GM12878 (cell line): Measurements from ENCODE around the gene NTM. TPM values are rescaled to one million over a fixed set of nuclear protein-coding genes. Genes with fewer than 3 reads are reported as not detected.

Source experiments
- ATAC-seq: fragments of 200-7000 bp; cut with Tn5 transposase; 3 replicates; pipeline ENCODE4 v1.9.1; 2020; ENCODE audit warnings: mild to moderate bottlenecking, moderate library complexity
- BruUV-seq: library from RNA; stranded (reverse); fragments of 400-500 nt; replicated peaks from 2 replicates; lab custom pipeline; 2021; lab: Mats Ljungman, UMichigan
- CTCF ChIA-PET: fragments of 300-600 bp; sonication (Branson Sonifier 250); formaldehyde crosslinking; extraction: SDS; loops from one replicate; lab custom pipeline; 2021; ENCODE audit warnings: inconsistent platforms; lab: Yijun Ruan, JAX
- POLR2A ChIA-PET: fragments of 350-600 bp; formaldehyde crosslinking; extraction: SDS; loops from one replicate; lab custom pipeline; 2021; ENCODE audit warnings: inconsistent platforms; lab: Charles Lee
- RAD21 ChIA-PET: fragments of 300-600 bp; sonication (Branson Sonifier 250); formaldehyde crosslinking; loops from one replicate; lab custom pipeline; 2023; ENCODE audit warnings: antibody characterized with exemption; ENCODE audit not compliant: unreplicated experiment; lab: Charles Lee
- SMC1A ChIA-PET: fragments of 300-600 bp; sonication (Branson Sonifier 250); formaldehyde crosslinking; loops from one replicate; lab custom pipeline; 2023; ENCODE audit not compliant: unreplicated experiment, uncharacterized antibody; lab: Charles Lee
- DNase-seq: peaks from one replicate; pipeline ENCODE4 v3.0.0-alpha.2; 2011; ENCODE audit warnings: low read depth, low spot score
- FAIRE-seq: peaks from 3 replicates; lab custom pipeline; 2011; peaks lifted over from hg19 to GRCh38; lab: Jason Lieb, UNC
- H2AFZ ChIP-seq: 2 replicates; pipeline ENCODE4 v1.6.0; 2011; ENCODE audit warnings: low read depth, low read length, control low read depth; ENCODE audit not compliant: control insufficient read depth
- H3K27ac ChIP-seq: 2 replicates; pipeline ENCODE4 v1.5.1; 2011; ENCODE audit warnings: control low read depth; ENCODE audit not compliant: control insufficient read depth, insufficient read depth
- H3K27me3 ChIP-seq, 2 experiments: replicated peaks in 1 of 2; 2 replicates each; pipeline versions ENCODE4 v1.6.0 to v1.6.1; 2011; ENCODE audit warnings: low read length in 1 of 2; ENCODE audit not compliant: control insufficient read depth in 2 of 2, insufficient read depth in 2 of 2
- H3K36me3 ChIP-seq, 2 experiments: 2 replicates each; pipeline ENCODE4 v1.5.1; 2011; ENCODE audit warnings: low read length in 1 of 2; ENCODE audit not compliant: control insufficient read depth in 2 of 2, insufficient read depth in 2 of 2
- H3K4me1 ChIP-seq: 2 replicates; pipeline ENCODE4 v1.6.1; 2011; ENCODE audit warnings: mild to moderate bottlenecking, low read length, moderate library complexity, mixed read lengths; ENCODE audit not compliant: control insufficient read depth, insufficient read depth
- H3K4me2 ChIP-seq: 2 replicates; pipeline ENCODE4 v1.6.0; 2011; ENCODE audit warnings: control low read depth; ENCODE audit not compliant: control insufficient read depth, insufficient read depth
- H3K4me3 ChIP-seq: fragments of 200-600 bp; sonication (generic); 2 replicates; pipeline ENCODE4 v1.5.1; 2016
- H3K79me2 ChIP-seq: 2 replicates; pipeline ENCODE4 v1.6.0; 2011; ENCODE audit warnings: low read length; ENCODE audit not compliant: control insufficient read depth, insufficient read depth
- H3K9ac ChIP-seq: 2 replicates; pipeline ENCODE4 v1.8.0; 2011; ENCODE audit warnings: low read length, control low read depth, mixed read lengths; ENCODE audit not compliant: control insufficient read depth, insufficient read depth
- H3K9me3 ChIP-seq: replicated peaks from 3 replicates; pipeline ENCODE4 v1.5.1; 2011; ENCODE audit warnings: mild to moderate bottlenecking, low read length; ENCODE audit not compliant: control insufficient read depth, insufficient read depth
- H4K20me1 ChIP-seq: 2 replicates; pipeline ENCODE4 v1.6.0; 2011; ENCODE audit not compliant: control insufficient read depth, insufficient read depth
- FOXK2 ChIP-seq: fragments of 450-650 bp; IDR thresholded peaks from 2 replicates; pipeline ENCODE4 v1.6.1; 2017; ENCODE audit warnings: mild to moderate bottlenecking, moderate library complexity
- MEF2A ChIP-seq: IDR thresholded peaks from 2 replicates; pipeline ENCODE4 v1.6.1; 2011; ENCODE audit warnings: low read depth, mild to moderate bottlenecking, low read length, moderate library complexity; ENCODE audit not compliant: insufficient read depth
- MYC ChIP-seq: IDR thresholded peaks from 2 replicates; pipeline ENCODE4 v1.6.1; 2011; ENCODE audit warnings: mild to moderate bottlenecking, low read length, moderate library complexity, inconsistent platforms; ENCODE audit not compliant: insufficient read depth, insufficient replicate concordance, insufficient read length, severe bottlenecking
- POLR2AphosphoS2 ChIP-seq: IDR thresholded peaks from 2 replicates; pipeline ENCODE4 v1.6.1; 2011; ENCODE audit warnings: low read depth, mild to moderate bottlenecking, low read length, improper control_type of control experiment, moderate library complexity
- RCOR1 ChIP-seq: conservative IDR thresholded peaks from 2 replicates; pipeline ENCODE4 v1.6.1; 2012; ENCODE audit warnings: low read depth, low read length, improper control_type of control experiment
- SIN3A ChIP-seq: IDR thresholded peaks from 2 replicates; pipeline ENCODE4 v1.6.1; 2012; ENCODE audit warnings: low read depth, low read length, improper control_type of control experiment
- SPI1 ChIP-seq: IDR thresholded peaks from 2 replicates; pipeline ENCODE4 v1.6.1; 2011; ENCODE audit warnings: low read depth, mild to moderate bottlenecking, low read length, moderate library complexity, borderline replicate concordance; ENCODE audit not compliant: insufficient read depth
- WGBS: methylation state at CpG from one replicate; pipeline ENCODE4 v1.1.6; 2016; ENCODE audit warnings: low lambda C conversion rate; ENCODE audit not compliant: insufficient replicate concordance, insufficient coverage; ENCODE audit errors: missing lambda C conversion rate; 5-methylcytosine and 5-hydroxymethylcytosine counted together
- in situ Hi-C: fragments of 300-500 bp; cut with MboI; formaldehyde crosslinking; loops from 9 replicates; pipeline ENCODE4 v1.14.3; 2018; ENCODE audit warnings: mixed read lengths
- intact Hi-C: fragments of 100-400 bp; cut with micrococcal nuclease; formaldehyde crosslinking; loops from one replicate; pipeline ENCODE4 v1.14.2; 2022; ENCODE audit not compliant: unreplicated experiment
- polyA plus RNA-seq, 11 experiments: library from polyadenylated mRNA; depleted of rRNA in 4 of 11; unstranded in 6 of 11; stranded (reverse) in 5 of 11; fragments of >200 nt; fragmentation: Nextera tagmentation in 4 of 11; fragmentation: Illumina TruSeq in 1 of 11; extraction: Ambion mirVana in 4 of 11; extraction: Trizol in 1 of 11; gene quantifications; 1 replicate in 1 of 11; 2 replicates in 10 of 11; pipeline versions ENCODE4 v1.2.1 to v1.2.3, GENCODE V29; 2011 to 2016; ENCODE audit warnings: inconsistent platforms in 2 of 11, missing spikeins in 2 of 11, low read depth in 1 of 11
- total RNA-seq, 4 experiments: library from RNA; depleted of rRNA in 3 of 4; stranded (reverse); fragments of >200 nt in 3 of 4; fragmentation: Illumina TruSeq in 1 of 4; extraction: Trizol in 1 of 4; gene quantifications; 2 replicates each; pipeline versions ENCODE4 v1.2.1 to v1.2.3, GENCODE V29; 2013 to 2021

Gene NTM
- total and polyA plus RNA-seq, 10 of the 15 experiments (the other 5 are each of a cell fraction or from before 2014, with no cell fraction given) = not detected

DNA sequence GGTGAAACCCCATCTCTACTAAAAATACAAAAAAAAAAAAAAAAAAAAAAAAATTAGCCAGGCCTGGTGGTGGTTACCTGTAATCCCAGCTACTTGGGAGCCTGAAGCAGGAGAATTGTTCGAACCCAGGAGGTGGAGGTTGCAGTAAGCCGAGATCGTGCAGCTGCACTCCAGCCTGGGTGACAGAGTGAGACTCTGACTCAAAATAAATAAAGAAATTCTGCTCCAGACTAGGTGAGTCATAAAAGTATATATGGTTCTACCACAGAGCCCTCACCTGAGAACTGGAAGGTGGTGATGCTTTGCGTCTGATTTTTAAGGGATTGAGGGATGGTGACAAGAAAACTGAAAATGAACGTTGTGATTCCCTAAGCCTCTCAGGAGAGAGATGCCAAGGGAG lies 58.4 kb downstream of the NTM start:
- no peak for ATAC-seq
- no peaks in the 10 kb centered on the region for H3K79me2 ChIP-seq
- no peak overlapping the region for H3K4me2 ChIP-seq
- H3K4me3 ChIP-seq = no peak overlapping the region
- ChIA-PET CTCF (no interaction called here), SMC1A (no interaction called here), RAD21 (no interaction called here), POLR2A (no interaction called here)
- in situ Hi-C loops (no loop called here), intact Hi-C loops (no loop called here)
- peaks cover 0 to 3% of the 10 kb centered on the region in 2 experiments; a peak in 2 of 4 replicates for H3K27me3 ChIP-seq
- no peaks in the 10 kb centered on the region for H3K36me3 ChIP-seq
- H3K4me1 ChIP-seq = no peaks in the 10 kb centered on the region
- no peaks in the 10 kb centered on the region for H3K9me3 ChIP-seq
- no peak for FAIRE-seq
- H3K9ac ChIP-seq = no peak overlapping the region
- no TSS peak for BruUV-seq
- 24% methylated on average over 5 of the region's 5 CpGs for WGBS
- no peak for DNase-seq
- H3K27ac ChIP-seq = no peak overlapping the region
- no peak for TF ChIP-seq RCOR1
- no peak for TF ChIP-seq SPI1
- TF ChIP-seq FOXK2 = no peak
- TF ChIP-seq SIN3A = no peak
- TF ChIP-seq MEF2A = no peak
- TF ChIP-seq MYC = no peak
- TF ChIP-seq POLR2AphosphoS2 = no peak
- H2AFZ ChIP-seq = no peak overlapping the region
- H4K20me1 ChIP-seq = no peaks in the 10 kb centered on the region

DNA sequence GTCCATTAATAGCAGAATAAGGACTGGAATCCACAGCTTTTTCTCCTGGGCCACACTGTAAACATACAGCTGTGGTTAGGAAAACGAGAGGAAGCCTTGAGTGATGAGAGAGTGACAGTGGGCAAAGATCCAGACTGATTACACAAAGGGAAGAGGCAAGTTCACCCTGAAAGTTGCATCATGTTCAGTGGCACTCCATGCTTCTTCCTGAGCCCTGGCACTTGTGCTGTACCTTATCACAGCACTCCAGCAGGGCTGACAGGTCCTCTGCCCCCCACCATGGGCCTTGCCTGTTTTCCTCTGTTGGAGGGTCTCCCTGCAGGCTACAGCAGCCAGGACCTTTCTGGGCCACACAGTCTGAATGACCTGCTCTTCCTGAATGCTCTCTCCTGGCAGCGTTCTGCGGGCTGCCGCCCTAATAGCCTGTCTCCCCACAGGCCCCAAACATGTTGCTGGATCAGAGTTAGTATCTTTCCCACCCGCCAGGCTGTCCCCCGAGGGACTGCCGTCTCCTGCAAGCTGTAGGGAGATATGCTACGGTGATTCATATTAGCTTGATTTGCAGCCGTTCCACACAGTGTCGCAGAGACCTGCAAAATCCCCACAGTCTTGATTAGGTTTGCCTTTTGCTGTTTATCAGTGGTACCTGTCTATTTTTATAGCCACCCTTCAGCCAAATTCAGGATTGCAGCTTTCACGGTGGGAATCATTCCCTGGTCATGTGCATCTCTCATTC lies 60.2 kb downstream of the NTM start:
- Histone ChIP-seq H3K4me1 (no peaks in the 10 kb centered on the region), H3K79me2 (no peaks in the 10 kb centered on the region), H2AFZ (no peak overlapping the region), H4K20me1 (no peaks in the 10 kb centered on the region), H3K27ac (no peak overlapping the region), H3K36me3 (no peaks in the 10 kb centered on the region), H3K9ac (no peak overlapping the region), H3K4me3 (no peak overlapping the region), H3K4me2 (no peak overlapping the region), H3K27me3 (peaks cover 0 to 3% of the 10 kb centered on the region in 2 experiments; a peak in 2 of 4 replicates), H3K9me3 (no peaks in the 10 kb centered on the region)
- FAIRE-seq = no peak
- intact Hi-C loops = no loop called here
- ChIA-PET RAD21 (no interaction called here), POLR2A (no interaction called here), CTCF (no interaction called here), SMC1A (no interaction called here)
- in situ Hi-C loops = no loop called here
- WGBS = 36% methylated on average over 11 of the region's 11 CpGs
- no TSS peak for BruUV-seq
- ATAC-seq = no peak
- TF ChIP-seq FOXK2 = no peak
- DNase-seq = no peak
